G401 (cell line): Measurements from ENCODE around the gene SEPTIN5. TPM values are rescaled to one million over a fixed set of nuclear protein-coding genes. Genes with fewer than 3 reads are reported as not detected.
A peak's percentile ranks its signal among the peaks of the same experiment; 100 is the strongest.

Experiments used
- DNase-seq: peaks from one replicate; pipeline ENCODE4 v3.0.0-alpha.2; 2015; ENCODE audit warnings: low spot score
- in situ Hi-C: cut with HindIII; loops from 2 replicates; pipeline ENCODE4 v1.10.0; 2016; ENCODE audit warnings: low sequenced_read_pairs, mixed read lengths
- total RNA-seq: library from RNA; depleted of rRNA; stranded (reverse); fragments of >200 nt; shearing (Covaris generic); gene quantifications from 2 replicates; pipeline ENCODE4 v1.2.3, GENCODE V29; 2014

The SEPTIN5 gene
- total RNA-seq, 1 experiment from 2014 or later: 21.4 TPM

DNA sequence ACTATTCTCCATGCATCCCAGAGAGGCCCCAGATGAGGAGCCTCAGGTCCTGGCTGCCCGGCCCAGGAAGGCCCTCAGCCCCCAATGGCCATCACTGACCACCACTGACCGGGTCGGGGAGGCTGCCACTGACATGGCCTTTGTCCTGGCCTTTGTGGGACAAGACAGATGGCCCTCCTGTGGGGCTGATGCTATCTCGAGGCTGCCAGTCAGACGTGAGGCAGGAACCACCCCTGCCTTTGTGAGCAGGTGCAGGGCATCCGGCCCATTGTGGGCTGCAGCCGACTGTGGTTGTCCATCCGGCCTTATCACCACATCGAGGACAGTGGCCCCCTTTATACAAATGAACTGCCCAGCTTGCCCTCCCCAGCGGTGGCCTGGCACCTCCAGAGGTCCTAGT is 14.5 kb downstream of the SEPTIN5 start:
- DNase-seq: peak; percentile 46
- in situ Hi-C loops: no loop called here

DNA sequence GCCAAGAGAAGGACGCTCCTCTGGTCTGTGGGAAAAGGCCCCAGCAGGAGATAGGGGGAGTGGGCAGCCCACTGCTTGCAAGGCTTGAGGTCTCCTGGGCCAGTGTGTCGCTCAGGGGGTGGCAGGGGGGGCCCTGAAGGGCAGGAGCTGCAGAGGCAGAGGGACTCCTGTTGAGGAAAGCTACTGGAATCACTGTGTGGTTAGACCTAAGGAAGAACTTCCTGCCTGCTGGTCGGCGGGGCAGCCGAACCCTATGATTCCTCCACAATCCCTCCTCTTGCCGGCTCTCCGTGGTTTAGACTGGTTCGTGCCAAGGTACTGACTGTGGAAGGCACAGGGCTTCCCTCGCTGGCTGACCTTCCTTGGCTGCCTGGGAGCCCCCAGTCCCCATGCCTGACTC is 15.2 kb downstream of the SEPTIN5 start:
- no peak for DNase-seq
- in situ Hi-C loops: no loop called here

DNA sequence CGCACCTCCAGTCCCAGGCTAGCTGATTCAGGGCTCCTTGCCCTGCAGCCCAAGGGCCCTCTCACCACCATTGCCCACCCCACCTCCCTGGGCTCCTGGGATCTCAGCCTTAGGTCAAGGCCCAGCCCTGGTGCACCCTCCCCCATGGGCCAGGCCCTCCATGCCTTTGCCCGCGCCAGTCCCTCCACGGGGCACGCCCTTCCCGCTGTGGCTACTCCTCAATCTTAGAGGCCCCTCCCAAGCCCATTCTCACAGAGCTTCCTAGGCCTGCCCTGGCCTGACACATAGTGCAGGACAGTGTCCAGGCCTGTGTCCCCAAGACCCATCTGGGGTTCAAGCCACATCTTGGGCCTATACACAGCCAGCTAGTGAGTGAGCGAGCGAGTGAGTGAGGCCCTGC is 15.9 kb downstream of the SEPTIN5 start:
- in situ Hi-C loops: no loop called here
- DNase-seq: no peak

DNA sequence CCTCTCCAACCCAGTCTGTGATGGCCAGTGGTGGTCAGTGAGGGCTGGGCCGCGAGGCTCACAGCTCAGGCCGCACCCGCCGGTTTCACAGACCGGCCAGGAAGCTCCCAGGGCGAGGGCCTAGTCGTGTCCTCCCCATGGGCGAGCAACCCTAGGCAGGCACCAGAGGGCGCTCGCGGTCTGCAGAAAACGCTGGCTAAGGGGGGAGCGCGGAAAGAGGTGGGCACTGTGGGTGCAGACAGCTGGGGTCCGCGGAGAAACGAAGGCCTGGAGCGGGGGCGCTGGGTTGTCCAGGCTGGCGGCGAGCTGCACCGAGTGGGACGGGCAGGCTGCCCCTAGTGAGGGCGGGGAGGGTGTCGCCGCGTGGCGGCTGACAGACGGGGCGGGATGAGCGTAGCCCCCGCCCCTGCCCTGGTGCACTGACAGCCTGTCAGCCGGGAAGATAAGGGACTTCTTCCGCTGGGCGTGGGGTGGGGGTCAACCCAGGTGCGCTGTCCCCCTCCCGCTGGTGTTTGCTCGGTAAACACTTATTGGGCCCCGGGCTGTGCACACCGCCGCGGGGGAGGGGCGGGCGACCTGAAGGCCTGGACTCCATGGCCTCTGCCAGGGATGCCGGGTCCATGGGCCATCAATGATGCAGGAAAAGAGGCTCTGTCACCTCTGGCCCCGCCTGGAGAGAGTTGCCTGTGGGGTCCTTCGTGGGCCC is 16.5 kb downstream of the SEPTIN5 start:
- in situ Hi-C loops: no loop called here
- peak; percentile 83 for DNase-seq

DNA sequence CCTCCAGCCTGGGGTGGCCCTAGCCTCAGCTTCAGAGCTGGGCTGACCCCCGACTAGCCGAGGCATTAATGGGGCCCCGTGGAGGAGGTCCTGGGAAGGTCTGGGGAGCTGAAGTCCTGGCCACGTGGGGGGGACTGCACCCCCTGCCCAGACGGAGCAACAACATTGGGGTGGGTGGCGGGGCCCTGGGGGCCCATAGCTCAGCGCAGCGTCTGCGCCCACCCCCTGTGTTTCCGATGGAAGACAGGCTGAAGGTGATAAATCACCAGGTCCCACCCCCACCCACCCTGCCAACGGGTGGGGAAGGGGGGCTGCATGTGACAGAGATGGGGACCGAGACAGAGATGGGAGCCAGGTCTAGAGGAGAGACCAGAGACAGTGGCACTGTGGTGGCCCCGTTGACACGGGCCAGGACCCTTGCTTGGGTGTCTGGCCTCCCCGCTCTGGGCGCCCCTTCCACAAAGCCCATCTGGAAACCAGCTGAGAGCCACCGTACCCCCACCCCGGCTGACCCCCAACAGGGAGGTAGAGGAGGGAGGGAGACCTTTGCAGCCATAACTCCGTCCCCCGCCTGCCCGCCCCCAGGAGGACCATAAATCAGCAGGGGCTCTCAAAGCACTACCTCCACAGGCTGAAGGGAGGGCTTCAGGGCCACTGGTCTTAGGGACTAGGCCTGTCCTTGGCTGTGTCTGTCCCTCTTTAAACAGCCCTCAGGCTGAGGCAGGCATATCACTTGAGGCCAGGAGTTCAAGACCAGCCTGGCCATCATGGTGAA is 17.2 kb downstream of the SEPTIN5 start:
- DNase-seq: no peak
- in situ Hi-C loops: no loop called here

DNA sequence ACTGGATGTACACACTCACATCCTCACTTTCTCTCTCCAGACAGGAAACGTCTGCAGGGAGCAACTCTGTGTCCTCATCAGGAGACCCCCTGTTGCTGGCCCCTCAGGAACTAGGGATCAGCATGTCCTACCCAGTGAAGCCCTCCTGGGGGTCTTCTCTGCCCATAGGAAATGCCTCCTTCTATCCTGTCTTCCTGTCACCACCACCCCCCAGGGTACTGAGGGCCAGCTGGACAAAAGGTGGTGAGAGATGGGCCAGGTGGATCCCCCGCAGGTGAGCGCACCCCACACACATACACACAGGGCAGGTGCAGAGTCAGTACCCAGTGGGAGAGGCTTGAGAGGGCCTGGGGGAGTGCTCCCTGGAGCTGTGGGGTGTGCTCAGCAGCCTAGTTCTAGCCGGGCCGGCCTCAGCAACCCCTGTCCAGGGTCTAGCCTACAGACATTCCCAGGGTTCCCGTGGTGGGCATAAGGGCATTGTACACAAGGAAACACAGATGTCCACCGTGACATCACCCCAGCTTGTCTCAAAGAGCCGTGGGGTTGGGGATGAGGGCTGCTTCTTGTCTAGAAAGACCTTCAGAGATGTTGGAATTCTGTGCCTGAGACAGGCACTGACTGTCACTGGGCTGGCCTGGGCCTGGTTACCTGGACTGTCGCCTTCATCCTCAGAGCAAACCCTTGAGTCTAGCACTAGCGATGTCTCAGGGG is 18.3 kb downstream of the SEPTIN5 start:
- in situ Hi-C loops: no loop called here
- DNase-seq: no peak

DNA sequence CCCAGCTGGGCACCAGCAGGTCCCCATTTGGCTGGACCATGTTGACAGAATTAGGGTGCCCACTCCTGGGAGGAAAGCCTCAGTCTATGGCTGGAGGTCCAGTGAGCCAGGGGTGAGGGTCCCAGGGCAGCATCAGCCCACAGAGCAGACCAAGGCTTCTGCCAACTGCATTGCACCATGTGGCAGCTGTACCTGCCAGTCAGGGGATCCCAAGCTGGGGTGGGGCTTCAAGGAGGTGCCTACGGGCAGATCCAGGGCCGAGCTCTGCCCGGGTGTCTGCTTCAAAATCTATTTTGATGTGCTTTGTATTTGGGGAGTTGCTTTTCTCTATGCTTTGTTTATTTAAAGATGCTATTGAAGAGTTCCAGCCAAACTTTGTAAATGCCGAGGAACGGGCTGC is 19.5 kb downstream of the SEPTIN5 start:
- in situ Hi-C loops: no loop called here
- DNase-seq: no peak

DNA sequence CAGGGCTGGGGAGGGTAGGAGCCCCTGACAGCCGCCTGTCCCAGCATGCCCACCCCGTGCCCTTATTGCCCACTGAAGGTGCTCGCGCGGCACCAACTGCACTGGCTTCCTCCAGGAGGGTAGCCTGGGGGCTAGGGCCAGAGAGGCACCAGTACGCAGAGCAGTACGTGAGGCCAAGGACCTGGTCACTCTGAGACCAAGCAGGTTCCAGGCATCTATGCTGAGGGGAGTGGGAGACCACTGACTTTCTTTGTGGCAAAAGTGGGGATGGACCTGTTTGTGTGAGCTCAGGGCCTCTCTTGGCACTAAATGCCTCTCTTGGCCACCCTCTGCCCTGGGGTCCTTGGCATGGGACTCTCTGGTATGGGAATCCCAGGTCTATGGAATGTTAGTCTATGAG is 19.9 kb downstream of the SEPTIN5 start:
- no peak for DNase-seq
- in situ Hi-C loops: no loop called here

DNA sequence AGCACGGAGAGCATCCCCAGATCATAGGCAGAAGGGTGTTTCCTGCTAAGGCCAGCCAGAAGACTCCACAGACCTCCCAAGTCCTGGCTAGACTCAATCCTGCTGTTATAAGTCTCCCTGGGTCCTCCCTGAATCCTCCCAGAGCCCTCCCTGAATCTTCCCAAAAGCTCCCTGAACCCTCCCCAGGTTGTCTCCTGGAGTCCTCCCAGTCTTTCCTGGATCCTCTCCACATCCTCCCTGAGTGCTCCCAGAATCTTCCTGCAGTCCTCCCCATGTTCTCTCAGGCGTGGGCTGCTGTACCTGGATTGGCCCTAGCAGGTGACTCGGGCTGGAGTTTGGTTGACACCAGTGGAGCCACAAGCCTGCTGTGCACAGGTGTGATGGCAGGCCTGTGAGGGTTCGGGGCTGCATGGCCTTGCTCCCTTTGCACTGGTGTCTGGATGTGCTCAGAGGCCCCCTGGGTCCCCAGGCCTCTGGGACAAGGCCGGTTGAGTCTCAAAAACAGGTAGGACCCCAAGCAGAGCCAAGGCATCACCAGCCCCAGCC is 20.6 kb downstream of the SEPTIN5 start:
- in situ Hi-C loops: no loop called here
- DNase-seq: no peak

DNA sequence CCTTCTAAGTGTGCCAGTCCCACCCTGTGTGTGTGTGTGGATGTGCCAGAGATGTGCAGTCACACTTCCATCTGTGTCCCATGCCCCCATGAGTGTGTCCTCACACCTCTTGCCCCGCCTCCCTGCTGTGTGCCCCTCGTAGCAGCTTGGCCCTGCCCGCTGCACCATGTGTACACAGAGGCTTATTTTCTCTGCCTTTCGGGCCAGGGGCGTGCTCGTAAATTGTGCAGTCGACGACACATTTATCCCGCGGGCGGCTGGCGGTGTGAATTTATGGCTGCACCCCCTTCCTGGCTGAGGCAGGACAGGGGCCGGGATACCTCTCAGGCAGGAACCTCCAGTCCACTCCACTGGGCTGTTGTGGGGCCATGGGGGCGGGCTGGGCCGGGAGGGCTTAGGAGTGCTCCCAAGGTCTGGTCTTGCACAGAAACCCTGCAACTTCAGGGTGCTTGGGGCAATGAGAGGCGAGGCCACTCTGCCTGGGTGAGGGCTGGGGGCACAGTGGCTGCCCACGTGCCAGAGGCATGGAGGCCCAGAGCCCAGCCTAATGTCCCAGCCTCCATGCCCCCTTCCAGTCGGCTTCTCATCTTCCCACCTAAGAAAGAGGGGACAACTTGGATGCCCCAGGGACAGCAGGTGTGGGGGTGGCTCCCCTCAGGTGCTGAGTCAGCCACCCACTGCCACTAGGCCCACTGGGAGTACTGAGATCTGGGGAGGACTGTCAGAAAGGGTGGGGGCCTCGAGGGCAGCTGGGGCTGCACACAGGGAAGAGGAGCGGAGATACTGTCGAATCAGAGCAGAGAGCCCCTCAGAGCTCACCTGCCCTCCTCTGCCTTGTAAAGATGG is 21.6 kb downstream of the SEPTIN5 start:
- in situ Hi-C loops: no loop called here
- no peak for DNase-seq

DNA sequence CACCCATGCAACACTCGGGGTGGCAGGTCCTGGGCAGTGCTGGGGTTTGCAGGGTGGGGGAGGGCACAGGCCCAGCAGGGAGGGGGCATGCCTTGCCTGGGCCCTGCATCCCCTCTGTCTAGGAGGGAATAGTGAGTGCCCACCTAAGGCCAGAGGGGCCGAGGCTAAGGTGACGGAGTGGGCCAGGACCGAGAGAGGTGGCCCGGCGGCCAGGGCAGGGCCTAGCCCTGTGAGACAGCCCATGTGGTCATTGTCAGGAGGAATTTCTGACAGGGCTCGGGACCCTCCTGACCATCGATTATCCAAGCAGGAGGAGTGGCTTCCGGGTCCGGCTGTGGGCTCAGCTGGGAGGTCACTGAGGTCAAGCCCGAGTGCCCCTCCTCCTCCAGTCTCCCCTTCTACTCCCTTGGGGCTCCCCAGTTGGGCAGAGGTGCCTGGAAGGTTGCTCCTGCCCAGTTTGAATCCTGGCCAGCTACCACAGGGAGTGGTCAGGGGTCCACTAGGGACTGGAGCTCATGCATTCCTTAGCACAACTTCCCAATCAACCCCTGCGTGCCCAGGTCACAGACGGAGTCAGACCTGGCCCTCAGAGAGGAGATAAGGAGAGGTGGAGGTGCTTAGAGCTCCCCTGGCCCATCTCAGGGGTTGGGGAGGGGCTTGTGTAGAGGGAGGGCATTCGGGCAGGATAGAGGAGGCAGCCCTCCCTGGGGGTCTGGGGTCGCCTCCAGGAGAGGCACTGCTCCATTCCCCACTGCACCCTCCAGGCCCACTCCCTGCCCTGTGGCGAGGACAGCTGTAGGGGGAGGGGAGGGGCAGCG is 23.8 kb downstream of the SEPTIN5 start:
- no peak for DNase-seq
- in situ Hi-C loops: no loop called here

DNA sequence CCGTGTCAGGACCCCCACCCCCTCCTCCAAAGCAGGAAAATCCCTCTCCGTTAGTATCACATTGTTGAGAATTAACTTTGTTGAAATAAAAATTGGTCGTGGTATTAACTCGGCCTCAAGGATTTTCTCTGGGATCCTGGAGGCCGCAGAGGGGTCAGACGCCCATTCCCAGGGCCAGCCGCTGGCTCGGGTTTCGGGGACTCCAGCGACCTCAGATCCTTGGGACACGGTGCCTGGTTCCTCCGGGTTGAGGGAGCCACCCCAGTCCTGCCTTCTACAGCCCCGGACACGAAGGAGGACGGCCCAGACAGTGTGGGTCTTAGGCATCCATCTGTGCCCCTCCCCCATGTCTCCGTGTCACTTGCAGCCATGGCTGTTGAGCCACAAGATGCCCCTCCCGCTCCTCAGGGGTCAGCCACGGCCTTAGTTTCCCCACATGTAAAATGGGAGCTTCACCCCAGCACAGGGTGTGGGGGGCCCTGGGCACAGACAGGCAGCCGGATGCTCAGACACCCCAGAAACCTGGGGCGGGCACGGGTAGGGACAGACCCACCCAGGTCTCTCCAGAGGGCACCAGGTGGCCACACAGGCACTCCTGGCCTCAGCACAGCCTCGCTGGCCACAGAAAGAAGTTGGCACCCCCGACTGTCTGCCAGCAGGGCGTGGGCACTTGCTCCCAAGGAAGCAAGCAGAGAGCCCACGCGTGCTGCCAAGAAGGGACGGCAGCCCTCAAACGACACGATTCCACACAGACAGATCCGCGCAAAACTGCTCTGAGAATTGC is 24.6 kb downstream of the SEPTIN5 start:
- in situ Hi-C loops: no loop called here

DNA sequence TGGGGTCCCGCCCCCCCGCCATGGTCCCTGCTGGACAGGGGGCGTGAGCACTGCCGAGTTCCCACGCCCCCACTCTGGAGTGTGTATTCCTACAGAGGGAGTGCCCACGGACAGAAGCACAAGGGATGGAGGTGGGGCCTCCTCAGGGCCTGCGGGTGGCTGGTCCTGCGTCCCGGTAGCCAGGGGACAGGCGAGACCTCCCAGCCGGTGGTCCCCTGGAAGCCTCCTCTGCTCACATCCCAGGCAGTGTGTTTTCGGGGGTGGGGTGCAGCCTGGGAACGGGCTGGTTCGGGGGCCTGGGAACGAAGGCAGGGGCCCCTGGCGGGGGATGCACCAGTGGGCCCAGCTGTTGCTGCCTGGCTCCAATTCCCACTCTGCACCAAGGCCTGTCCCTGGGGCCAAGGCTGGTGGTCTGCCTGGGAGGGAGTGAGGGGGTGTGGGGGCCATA is 25.2 kb downstream of the SEPTIN5 start:
- in situ Hi-C loops: no loop called here
- DNase-seq: no peak

More for the DNA sequence above, 24.6 kb downstream of the SEPTIN5 start:
- no peak for DNase-seq

DNA sequence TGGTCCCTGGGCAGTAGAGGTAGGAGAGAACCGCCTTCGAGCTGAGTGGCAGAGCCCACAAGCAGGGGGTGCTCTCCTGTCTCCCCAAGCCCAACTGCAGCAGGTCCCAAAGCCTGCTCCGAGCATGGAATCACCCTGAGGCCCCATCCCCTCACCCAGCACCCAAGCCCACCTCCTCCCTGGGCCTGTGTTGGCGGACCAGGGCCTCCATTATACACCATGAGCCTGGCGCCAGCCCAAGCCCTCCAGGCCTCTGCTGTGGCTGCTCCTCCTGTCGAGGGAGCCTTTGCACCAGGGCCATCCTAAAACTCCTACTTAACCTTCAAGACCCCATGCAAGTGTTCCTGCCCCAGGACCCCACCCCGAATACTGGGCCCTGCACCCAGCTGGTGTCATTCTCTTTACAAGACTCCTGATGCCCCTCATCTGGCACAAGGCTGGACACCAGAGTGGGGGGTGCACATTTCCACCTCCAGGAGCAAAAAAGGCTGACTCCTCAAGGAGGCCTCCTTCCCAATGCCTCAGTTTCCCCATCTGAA is 25.7 kb downstream of the SEPTIN5 start:
- DNase-seq: no peak
- in situ Hi-C loops: no loop called here

DNA sequence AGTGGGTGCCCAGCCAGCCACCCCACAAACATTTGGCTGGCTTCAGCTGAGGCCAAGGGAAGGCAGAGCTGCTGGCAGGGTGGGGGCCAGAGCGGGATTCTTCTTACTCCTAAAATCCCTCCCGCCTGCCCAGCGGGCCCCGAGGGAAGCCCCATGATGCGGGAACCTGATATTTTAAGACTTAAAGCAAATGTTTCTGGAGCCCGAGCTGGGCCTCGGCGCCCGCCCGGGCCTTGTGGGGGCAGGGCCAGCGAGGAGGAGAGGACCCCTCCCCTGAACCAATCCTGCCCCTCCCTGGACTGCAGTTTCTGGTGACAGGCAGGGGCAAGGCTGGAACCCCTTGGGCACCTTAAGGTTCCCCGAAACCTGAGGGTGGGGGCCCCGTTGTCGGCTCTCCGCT is 26.3 kb downstream of the SEPTIN5 start:
- in situ Hi-C loops: no loop called here
- DNase-seq: no peak

DNA sequence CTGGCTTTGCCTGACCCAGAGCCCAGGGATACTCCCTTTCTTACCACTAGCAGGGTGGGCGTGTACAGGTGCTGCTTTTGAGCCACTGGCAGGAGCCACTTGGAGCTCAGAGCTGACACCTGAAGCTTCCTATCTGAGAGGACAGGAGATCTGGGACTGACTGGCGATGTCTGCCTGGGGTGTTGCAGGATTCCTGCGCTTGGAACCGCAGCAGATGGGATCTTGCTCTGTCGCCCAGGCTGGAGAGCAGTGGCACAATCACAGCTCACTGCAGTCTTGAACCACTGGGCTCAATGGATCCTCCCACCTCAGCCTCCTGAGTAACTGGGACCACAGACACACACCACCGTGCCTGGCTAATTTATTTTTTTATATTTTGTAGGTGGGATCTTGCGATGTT is 26.8 kb downstream of the SEPTIN5 start:
- in situ Hi-C loops: no loop called here
- DNase-seq: no peak
